Ovary (tissue), 3 donors: Measurements from ENCODE around the gene JARID2.

Experiments used
- POLR2A ChIP-seq: fragments of 450-650 bp; IDR thresholded peaks from one replicate; pipeline ENCODE4 v1.6.1; 2017; ENCODE audit warnings: antibody characterized with exemption, mild to moderate bottlenecking, moderate library complexity
- TF ChIP-seq, protein P1 (sequence below), 3 donors: fragments of 450-650 bp in 2 of 3; fragments of 200-600 bp in 1 of 3; IDR thresholded peaks; one replicate each; pipeline versions ENCODE4 v1.5.1 to v1.8.0; 2016 to 2022; ENCODE audit warnings: antibody characterized with exemption in 3 of 3, mild to moderate bottlenecking in 1 of 3
- donor health status: DM: no; HTN: no; CAD: no.

- TF ChIP-seq, protein P1, sequence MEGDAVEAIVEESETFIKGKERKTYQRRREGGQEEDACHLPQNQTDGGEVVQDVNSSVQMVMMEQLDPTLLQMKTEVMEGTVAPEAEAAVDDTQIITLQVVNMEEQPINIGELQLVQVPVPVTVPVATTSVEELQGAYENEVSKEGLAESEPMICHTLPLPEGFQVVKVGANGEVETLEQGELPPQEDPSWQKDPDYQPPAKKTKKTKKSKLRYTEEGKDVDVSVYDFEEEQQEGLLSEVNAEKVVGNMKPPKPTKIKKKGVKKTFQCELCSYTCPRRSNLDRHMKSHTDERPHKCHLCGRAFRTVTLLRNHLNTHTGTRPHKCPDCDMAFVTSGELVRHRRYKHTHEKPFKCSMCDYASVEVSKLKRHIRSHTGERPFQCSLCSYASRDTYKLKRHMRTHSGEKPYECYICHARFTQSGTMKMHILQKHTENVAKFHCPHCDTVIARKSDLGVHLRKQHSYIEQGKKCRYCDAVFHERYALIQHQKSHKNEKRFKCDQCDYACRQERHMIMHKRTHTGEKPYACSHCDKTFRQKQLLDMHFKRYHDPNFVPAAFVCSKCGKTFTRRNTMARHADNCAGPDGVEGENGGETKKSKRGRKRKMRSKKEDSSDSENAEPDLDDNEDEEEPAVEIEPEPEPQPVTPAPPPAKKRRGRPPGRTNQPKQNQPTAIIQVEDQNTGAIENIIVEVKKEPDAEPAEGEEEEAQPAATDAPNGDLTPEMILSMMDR (IDR thresholded peaks at IDR 0.05), result no peak
- TF ChIP-seq POLR2A, result no peak
Measured at GRCh38 chr6:15294504-15294903, 48.6 kb downstream of the JARID2 start.
